K562 (cell line): ENCODE data around the gene HDAC2. TPM values are rescaled to one million over a fixed set of nuclear protein-coding genes. Genes with fewer than 3 reads are reported as not detected.

Source experiments
- ATAC-seq: fragments of 200-7000 bp; cut with Tn5 transposase; 3 replicates; pipeline ENCODE4 v1.9.1; 2020; ENCODE audit warnings: moderate library complexity
- BruUV-seq: library from RNA; stranded (reverse); fragments of 400-500 nt; replicated peaks from 2 replicates; lab custom pipeline; 2021; lab: Mats Ljungman, UMichigan
- CTCF ChIA-PET: fragments of 300-600 bp; formaldehyde crosslinking; extraction: SDS; loops from one replicate; lab custom pipeline; 2021; ENCODE audit warnings: low intra/inter-chr PET ratio; lab: Yijun Ruan, JAX
- POLR2A ChIA-PET: fragments of 300-600, 350-650 bp; sonication (Branson Sonifier 250); formaldehyde crosslinking; extraction: SDS; loops from one replicate; lab custom pipeline; 2021; ENCODE audit warnings: antibody characterized with exemption, inconsistent platforms; lab: Yijun Ruan, JAX
- DNase-seq, 4 experiments: peaks; one replicate each; pipeline versions ENCODE4 v3.0.0 to v3.0.0-alpha.2; 2011 to 2018; ENCODE audit warnings: low spot score in 3 of 4, mixed read lengths in 3 of 4; ENCODE audit errors: extremely low read depth in 1 of 4
- FAIRE-seq: peaks from 2 replicates; lab custom pipeline; 2011; peaks lifted over from hg19 to GRCh38; lab: Jason Lieb, UNC
- H2AFZ ChIP-seq: 2 replicates; pipeline ENCODE4 v1.6.0; 2011; ENCODE audit warnings: low read depth, low read length, control low read depth, inconsistent platforms
- H3K27ac ChIP-seq: fragments of 200-600 bp; 3 replicates; pipeline ENCODE4 v1.8.0; 2011; ENCODE audit warnings: low read depth, mild to moderate bottlenecking, control low read depth, inconsistent platforms, low read length, moderate library complexity, mixed read lengths; ENCODE audit errors: extremely low read depth
- H3K27me3 ChIP-seq, 2 experiments: fragments of 300-600 bp in 1 of 2; 2 replicates in 1 of 2; 3 replicates in 1 of 2; pipeline versions ENCODE4 v1.6.0 to v1.8.0; 2011; ENCODE audit warnings: inconsistent platforms in 2 of 2, low read length in 2 of 2, mild to moderate bottlenecking in 1 of 2, mixed read lengths in 1 of 2, moderate library complexity in 1 of 2; ENCODE audit not compliant: control insufficient read depth in 2 of 2, insufficient read depth in 2 of 2
- H3K36me3 ChIP-seq: fragments of 300-600 bp; 3 replicates; pipeline ENCODE4 v1.8.0; 2011; ENCODE audit warnings: mild to moderate bottlenecking, low read length, inconsistent platforms; ENCODE audit not compliant: control insufficient read depth, insufficient read depth
- H3K4me1 ChIP-seq, 2 experiments: fragments of 200-600 bp in 1 of 2; replicated peaks in 1 of 2; 2 replicates in 1 of 2; 3 replicates in 1 of 2; pipeline versions ENCODE4 v1.5.1 to v1.8.0; 2011; ENCODE audit warnings: inconsistent platforms in 2 of 2, low read length in 2 of 2, mild to moderate bottlenecking in 1 of 2, mixed read lengths in 1 of 2, moderate library complexity in 1 of 2; ENCODE audit not compliant: control insufficient read depth in 2 of 2, insufficient read depth in 2 of 2
- H3K4me2 ChIP-seq: 2 replicates; pipeline ENCODE4 v1.6.1; 2011; ENCODE audit warnings: low read length, control low read depth, inconsistent platforms, mixed read lengths; ENCODE audit not compliant: insufficient read depth
- H3K4me3 ChIP-seq: fragments of 200-600 bp; sonication (generic), shearing (Covaris generic); 2 replicates; pipeline ENCODE4 v1.5.1; 2016; ENCODE audit warnings: control low read depth, inconsistent platforms
- H3K79me2 ChIP-seq: fragments of 200-600 bp; 3 replicates; pipeline ENCODE4 v1.8.0; 2011; ENCODE audit warnings: low read length, inconsistent platforms; ENCODE audit not compliant: control insufficient read depth, insufficient read depth
- H3K9ac ChIP-seq, 2 experiments: 2 replicates each; pipeline versions ENCODE4 v1.6.0 to v1.6.1; 2011; ENCODE audit warnings: low read depth in 2 of 2, low read length in 2 of 2, control low read depth in 1 of 2, inconsistent platforms in 1 of 2, mild to moderate bottlenecking in 1 of 2, mixed read lengths in 1 of 2; ENCODE audit not compliant: insufficient read depth in 1 of 2
- H3K9me1 ChIP-seq: one replicate; pipeline ENCODE4 v1.6.0; 2011; ENCODE audit warnings: inconsistent platforms, mild to moderate bottlenecking, low read length, moderate library complexity; ENCODE audit not compliant: control insufficient read depth, insufficient read depth
- H3K9me3 ChIP-seq: replicated peaks from 2 replicates; pipeline ENCODE4 v1.5.1; 2011; ENCODE audit warnings: low read depth, low read length, inconsistent platforms; ENCODE audit not compliant: control insufficient read depth, insufficient read depth
- H4K20me1 ChIP-seq: replicated peaks from 2 replicates; pipeline ENCODE4 v1.6.1; 2011; ENCODE audit warnings: low read length, inconsistent platforms, mixed read lengths; ENCODE audit not compliant: control insufficient read depth, insufficient read depth
- ADNP ChIP-seq: fragments of 200-800 bp; sonication (Bioruptor generic); IDR thresholded peaks from 2 replicates; pipeline ENCODE4 v1.6.1; 2016; ENCODE audit warnings: missing genetic modification characterization, missing compliant biosample characterization
- MAFF ChIP-seq: IDR thresholded peaks from 2 replicates; pipeline ENCODE4 v1.6.1; 2012; ENCODE audit warnings: low read length, improper control_type of control experiment
- NFYB ChIP-seq: IDR thresholded peaks from 2 replicates; pipeline ENCODE4 v1.6.1; 2011; ENCODE audit warnings: mild to moderate bottlenecking, moderate library complexity; ENCODE audit not compliant: insufficient read length; ENCODE audit errors: extremely low read depth
- PPARD ChIP-seq: fragments of 250-450 bp; sonication (Bioruptor Pico); IDR thresholded peaks from 2 replicates; pipeline ENCODE4 v1.8.0; 2022; ENCODE audit warnings: inconsistent platforms, mild to moderate bottlenecking, moderate library complexity
- SMARCC2 ChIP-seq: fragments of 450-650 bp; IDR thresholded peaks from 2 replicates; pipeline ENCODE4 v1.6.1; 2017; ENCODE audit warnings: antibody characterized with exemption, moderate library complexity, mild to moderate bottlenecking, low read depth
- SREBF2 ChIP-seq: sonication (generic); formaldehyde crosslinking; IDR thresholded peaks from 2 replicates; pipeline ENCODE4 v1.4.0; 2020; ENCODE audit warnings: mild to moderate bottlenecking, missing genetic modification reagents
- ZNF644 ChIP-seq: fragments of 200-800 bp; sonication (Bioruptor generic); IDR thresholded peaks from 2 replicates; pipeline ENCODE4 v1.6.1; 2016; ENCODE audit warnings: low read depth, missing genetic modification characterization, missing compliant biosample characterization
- WGBS: fragments of 100-300 bp; shearing (Covaris generic); methylation state at CpG from one replicate; pipeline ENCODE4 v1.1.6; 2016; ENCODE audit warnings: low coverage, mixed read lengths; ENCODE audit not compliant: insufficient coverage; ENCODE audit errors: missing lambda C conversion rate; 5-methylcytosine and 5-hydroxymethylcytosine counted together
- in situ Hi-C: fragments of 300-500 bp; cut with MboI; formaldehyde crosslinking; loops from 4 replicates; pipeline ENCODE4 v1.15.0; 2018; ENCODE audit warnings: inconsistent platforms, mixed read lengths
- intact Hi-C: fragments of 100-400 bp; cut with micrococcal nuclease; formaldehyde crosslinking; loops from 2 replicates; pipeline ENCODE4 v1.14.2; 2022
- polyA plus RNA-seq, 8 experiments: library from polyadenylated mRNA; depleted of rRNA in 4 of 8; stranded (reverse) in 5 of 8; unstranded in 3 of 8; fragments of >200 nt; fragmentation: Nextera tagmentation in 2 of 8; fragmentation: Illumina TruSeq in 1 of 8; extraction: Ambion mirVana in 2 of 8; extraction: Trizol in 1 of 8; gene quantifications; 2 replicates each; pipeline versions ENCODE4 v1.2.1 to v1.2.3, GENCODE V29; 2011 to 2014; ENCODE audit warnings: inconsistent platforms in 1 of 8, missing spikeins in 1 of 8
- total RNA-seq, 7 experiments: library from RNA; depleted of rRNA in 6 of 7; stranded (reverse); fragments of >200 nt in 6 of 7; fragmentation: Illumina TruSeq in 2 of 7; extraction: Trizol in 2 of 7; gene quantifications; 2 replicates each; pipeline versions ENCODE4 v1.2.1 to v1.2.3, GENCODE V29; 2011 to 2021; ENCODE audit warnings: low replicate concordance in 1 of 7
- TF ChIP-seq, protein P1 (sequence below): fragments of 250-450 bp; sonication (Bioruptor Pico); IDR thresholded peaks from 2 replicates; pipeline ENCODE4 v1.8.0; 2022; ENCODE audit warnings: moderate library complexity, mild to moderate bottlenecking, inconsistent platforms
- TF ChIP-seq, protein P2 (sequence below): fragments of 200-800 bp; sonication (Bioruptor generic); IDR thresholded peaks from 2 replicates; pipeline ENCODE4 v1.6.1; 2016; ENCODE audit warnings: missing genetic modification characterization, missing compliant biosample characterization

Gene HDAC2
- total and polyA plus RNA-seq, 9 of the 15 experiments (the other 6 are each of a cell fraction or from before 2014, with no cell fraction given): 67.0 to 277 (median 151) TPM

DNA sequence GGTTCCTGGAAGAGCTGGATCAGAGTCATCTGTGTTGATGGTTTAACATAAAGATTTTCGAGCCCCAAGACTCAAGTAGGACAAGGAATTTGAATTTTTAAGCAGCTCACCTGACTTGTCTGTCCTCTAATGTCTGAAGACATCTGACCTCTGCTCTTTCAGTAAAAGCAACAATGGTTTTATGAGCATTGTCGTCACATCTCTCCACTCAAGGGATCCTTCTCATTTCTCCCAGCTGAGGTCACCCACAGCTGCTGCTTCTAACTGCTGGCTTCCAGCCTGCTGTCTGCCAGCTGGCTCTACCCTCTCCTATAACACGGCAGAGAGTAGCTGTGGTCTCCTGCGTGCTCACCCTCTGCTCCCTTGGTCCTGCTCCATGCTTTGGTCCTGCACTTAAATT, 24.7 kb upstream of the HDAC2 start:
- POLR2A ChIA-PET: interaction anchor here (1.6 kb wide), 1 partner anchor 10 kb away, joined by 7 read pairs; no protein-coding TSS in a partner anchor
- intact Hi-C loops (loop anchor here (10.0 kb wide), 3 partner anchors 99 to 1899 kb away; no protein-coding TSS in a partner anchor), in situ Hi-C loops (no loop called here)
- Histone ChIP-seq H3K9ac (no peak overlapping the region), H3K4me2 (no peak overlapping the region), H4K20me1 (no peaks in the 10 kb centered on the region), H3K4me1 (no peaks in the 10 kb centered on the region), H3K36me3 (no peaks in the 10 kb centered on the region), H3K4me3 (no peak overlapping the region), H3K9me3 (no peaks in the 10 kb centered on the region), H2AFZ (no peak overlapping the region), H3K27ac (no peak overlapping the region), H3K79me2 (no peaks in the 10 kb centered on the region), H3K9me1 (no peaks in the 10 kb centered on the region), H3K27me3 (no peaks in the 10 kb centered on the region)
- 0% methylated on average over 4 of the region's 4 CpGs for WGBS
- DNase-seq (no peak), ATAC-seq (no peak), FAIRE-seq (no peak)
- CTCF ChIA-PET: no interaction called here
- no TSS peak for BruUV-seq
- no peak for TF ChIP-seq PPARD (CRISPR knock-in tag)
- TF ChIP-seq ZNF644 (tag): no peak
- TF ChIP-seq, protein P1, sequence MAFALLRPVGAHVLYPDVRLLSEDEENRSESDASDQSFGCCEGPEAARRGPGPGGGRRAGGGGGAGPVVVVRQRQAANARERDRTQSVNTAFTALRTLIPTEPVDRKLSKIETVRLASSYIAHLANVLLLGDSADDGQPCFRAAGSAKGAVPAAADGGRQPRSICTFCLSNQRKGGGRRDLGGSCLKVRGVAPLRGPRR (CRISPR knock-in tag): no peak
- TF ChIP-seq SREBF2 (CRISPR knock-in tag): no peak
- no peak for TF ChIP-seq NFYB
- no peak for TF ChIP-seq ADNP (tag)
- no peak for TF ChIP-seq SMARCC2
- no peak for TF ChIP-seq MAFF
- TF ChIP-seq, protein P2, sequence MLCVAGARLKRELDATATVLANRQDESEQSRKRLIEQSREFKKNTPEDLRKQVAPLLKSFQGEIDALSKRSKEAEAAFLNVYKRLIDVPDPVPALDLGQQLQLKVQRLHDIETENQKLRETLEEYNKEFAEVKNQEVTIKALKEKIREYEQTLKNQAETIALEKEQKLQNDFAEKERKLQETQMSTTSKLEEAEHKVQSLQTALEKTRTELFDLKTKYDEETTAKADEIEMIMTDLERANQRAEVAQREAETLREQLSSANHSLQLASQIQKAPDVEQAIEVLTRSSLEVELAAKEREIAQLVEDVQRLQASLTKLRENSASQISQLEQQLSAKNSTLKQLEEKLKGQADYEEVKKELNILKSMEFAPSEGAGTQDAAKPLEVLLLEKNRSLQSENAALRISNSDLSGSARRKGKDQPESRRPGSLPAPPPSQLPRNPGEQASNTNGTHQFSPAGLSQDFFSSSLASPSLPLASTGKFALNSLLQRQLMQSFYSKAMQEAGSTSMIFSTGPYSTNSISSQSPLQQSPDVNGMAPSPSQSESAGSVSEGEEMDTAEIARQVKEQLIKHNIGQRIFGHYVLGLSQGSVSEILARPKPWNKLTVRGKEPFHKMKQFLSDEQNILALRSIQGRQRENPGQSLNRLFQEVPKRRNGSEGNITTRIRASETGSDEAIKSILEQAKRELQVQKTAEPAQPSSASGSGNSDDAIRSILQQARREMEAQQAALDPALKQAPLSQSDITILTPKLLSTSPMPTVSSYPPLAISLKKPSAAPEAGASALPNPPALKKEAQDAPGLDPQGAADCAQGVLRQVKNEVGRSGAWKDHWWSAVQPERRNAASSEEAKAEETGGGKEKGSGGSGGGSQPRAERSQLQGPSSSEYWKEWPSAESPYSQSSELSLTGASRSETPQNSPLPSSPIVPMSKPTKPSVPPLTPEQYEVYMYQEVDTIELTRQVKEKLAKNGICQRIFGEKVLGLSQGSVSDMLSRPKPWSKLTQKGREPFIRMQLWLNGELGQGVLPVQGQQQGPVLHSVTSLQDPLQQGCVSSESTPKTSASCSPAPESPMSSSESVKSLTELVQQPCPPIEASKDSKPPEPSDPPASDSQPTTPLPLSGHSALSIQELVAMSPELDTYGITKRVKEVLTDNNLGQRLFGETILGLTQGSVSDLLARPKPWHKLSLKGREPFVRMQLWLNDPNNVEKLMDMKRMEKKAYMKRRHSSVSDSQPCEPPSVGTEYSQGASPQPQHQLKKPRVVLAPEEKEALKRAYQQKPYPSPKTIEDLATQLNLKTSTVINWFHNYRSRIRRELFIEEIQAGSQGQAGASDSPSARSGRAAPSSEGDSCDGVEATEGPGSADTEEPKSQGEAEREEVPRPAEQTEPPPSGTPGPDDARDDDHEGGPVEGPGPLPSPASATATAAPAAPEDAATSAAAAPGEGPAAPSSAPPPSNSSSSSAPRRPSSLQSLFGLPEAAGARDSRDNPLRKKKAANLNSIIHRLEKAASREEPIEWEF (CRISPR knock-in tag): no peak
